Measurements from ENCODE around the gene YIF1A.

YIF1A gene

DNA sequence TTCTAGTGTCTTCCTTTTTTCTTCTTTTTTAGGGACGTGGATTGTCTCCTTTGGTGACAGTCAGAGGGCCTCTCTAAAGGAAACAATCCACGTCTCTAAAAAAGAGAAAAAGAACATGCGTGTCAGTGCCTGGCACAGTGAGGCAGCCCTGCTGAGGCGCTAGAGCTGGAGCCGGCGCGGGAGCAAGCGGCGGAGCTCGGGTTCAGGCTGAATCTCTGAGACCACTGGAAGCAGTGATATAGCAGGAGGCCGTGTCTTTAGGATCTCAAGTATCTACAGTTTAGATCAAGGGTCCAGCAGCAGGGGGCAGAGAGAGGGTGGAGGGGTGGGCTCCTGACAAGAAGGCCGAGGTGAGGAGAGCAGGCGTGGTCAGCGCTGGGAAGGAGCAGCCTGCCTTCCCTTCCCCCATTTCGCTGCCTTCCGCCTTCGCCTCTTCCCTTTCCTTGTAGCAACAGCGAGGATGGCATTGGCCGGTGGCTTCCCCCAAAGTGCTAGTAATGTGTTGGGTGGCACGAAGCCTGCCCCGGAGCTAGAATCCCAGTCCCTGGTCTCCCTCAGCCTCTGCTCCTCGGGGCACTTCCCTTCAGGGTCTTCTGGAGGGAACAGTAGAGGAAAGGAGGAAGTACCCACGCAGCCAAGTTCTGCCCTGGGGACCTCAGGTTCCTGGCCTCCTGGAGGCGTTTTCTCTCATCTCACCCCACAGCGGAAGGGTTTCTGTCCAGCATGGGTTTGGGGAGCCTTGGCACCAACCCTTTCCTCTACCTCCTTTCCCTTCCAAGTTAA lies 48.8 kb downstream of the YIF1A start:
- DNase-seq, result no peak

DNA sequence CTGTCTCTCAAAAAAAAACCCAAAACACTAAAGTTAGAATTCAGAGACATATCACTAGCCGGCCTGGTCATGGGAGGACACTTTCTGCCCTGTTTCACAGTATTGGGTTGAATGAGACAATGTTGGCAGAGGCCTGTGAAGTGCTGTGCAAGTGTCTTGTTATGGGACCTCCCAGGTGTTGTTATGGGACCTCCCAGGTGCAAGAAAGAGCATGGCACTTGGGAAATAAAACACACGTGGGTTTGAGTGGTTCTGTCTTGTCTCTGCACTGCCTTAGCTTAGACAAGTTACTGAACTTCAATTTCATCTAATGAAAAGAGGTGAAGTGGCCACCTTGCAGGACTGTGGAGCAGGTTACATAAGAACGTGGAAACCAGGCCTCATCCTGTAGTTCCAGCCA lies 49.4 kb downstream of the YIF1A start:
- DNase-seq, result no peak

DNA sequence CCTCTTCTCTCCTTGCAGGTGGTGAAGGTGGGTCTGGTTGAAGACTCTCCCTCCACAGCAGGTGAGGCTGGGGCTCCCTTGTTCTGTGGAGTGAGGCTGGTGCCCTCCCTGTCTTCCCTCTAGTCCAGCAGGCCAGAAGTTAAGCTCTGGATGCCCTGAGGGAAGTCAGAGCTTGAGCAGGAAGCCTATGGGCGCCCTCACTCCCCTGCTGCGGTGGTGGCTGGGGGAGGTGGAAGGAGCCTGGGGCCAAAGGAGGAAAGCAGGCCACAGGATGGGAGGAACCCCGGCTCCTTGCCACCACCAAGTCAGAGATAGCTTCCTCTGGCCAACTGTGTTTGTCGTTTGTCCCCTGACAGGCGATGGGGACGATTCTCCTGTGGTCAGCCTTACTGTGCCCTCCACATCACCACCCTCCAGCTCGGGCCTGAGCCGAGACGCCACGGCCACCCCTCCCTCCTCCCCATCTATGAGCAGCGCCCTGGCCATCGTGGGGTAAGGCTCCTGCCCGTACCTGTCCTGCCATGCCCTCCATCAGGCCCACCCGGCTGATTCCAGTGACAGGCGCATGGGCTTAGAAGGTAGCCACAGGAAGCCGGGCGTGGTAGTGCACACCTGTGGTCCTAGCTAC lies 50.0 kb downstream of the YIF1A start:
- DNase-seq, result no peak

DNA sequence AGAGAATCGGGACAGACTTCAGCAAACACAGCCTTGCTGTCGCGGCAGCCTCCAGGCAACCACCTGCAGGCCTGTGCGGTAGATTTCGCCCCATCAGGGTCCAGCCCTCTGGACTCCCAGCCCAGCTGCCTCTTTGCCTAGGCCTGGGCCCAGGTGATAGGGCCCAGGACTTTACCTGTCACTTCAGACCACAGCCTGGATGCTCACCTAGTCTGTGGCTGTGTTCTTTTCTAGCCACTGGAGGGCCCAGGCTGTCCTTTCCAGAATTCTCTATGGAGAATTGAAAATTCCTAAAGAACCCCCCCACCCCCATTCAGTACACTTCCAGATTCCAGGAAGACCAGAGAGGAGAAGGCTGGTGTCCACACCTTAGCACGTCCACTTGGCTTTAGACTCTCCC lies 51.1 kb downstream of the YIF1A start:
- DNase-seq, result no peak

DNA sequence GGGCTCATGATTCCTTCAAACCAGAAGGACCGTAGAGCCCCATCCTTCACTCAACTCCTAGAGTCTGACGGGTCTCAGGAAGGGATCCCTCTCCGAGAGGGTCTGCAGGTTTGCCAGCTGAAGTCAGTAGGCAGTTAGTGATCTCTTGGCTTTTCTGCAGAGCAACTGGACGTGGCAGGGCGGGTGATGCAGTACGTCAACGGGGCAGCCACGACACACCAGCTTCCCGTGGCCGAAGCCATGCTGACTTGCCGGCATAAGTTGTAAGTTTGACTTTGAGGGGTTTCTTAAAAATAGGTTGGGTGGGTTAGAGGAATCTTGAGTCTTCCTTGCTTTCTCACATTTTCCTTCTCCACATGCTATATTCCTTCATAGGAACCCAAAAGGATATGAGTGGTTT lies 53.8 kb downstream of the YIF1A start:
- no peak for DNase-seq

All from NCI-H187 treated with DMSO at 0.1 percent for 48 hours (cell line).